Hippocampal formation (tissue), 2 donors: Measurements from ENCODE around the gene SRGAP2.
"Not testable (repeated sequence)": the region's sequence is repeated elsewhere in the genome, so short reads cannot be mapped to it uniquely, and the experiment has no call there.

Source experiments
- DNase-seq, 2 donors: peaks; one replicate each; lab custom pipeline; 2025; lab: John Stamatoyannopoulos, UW

The SRGAP2 gene

DNA sequence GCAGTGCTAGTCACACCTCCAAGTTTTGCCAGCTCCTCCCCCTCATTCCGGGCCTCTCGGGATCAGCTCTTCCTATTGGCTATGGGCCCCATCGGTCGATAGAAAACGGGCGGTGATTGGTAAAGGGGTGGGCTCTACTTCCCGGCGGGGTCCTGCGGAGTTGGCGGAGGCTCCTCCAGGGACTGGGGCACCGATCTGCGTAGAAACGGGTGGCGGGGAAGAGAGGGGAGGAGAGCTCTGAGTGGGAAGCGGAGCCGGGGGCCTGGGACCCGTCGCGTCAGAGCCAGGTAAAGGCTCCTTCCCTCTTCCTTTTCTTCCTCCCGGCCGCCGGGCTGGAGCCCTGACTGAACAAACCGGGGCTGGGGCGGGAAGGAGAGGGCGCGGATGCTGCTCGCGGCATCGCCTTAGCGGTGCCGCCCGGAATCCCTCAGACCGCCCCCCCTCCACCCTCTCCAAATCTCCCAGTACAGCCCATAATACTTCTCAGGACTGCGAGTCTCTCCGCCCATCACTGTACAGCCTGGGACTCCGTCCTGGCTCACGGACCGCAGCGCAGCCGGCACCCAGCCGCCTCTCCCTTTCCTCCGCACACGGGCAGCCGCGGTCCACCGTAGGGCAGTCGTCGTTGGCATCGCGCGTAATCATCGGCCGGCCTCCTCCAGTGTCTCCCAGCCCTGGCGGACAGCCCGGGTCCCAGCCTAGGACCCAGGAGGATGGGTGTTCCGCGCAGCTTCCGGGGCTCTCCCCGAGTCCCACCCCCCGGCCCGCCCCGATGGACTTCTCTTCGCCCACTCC is at the start of gene SRGAP2:
Gene SRGAP2, plus strand, starts transcription at position 178 of the 795 bp plus-strand sequence. CDS start 2,430 bp downstream, outside the sequence.
- DNase-seq, result peak in 1 of 2 donors; percentile 2

DNA sequence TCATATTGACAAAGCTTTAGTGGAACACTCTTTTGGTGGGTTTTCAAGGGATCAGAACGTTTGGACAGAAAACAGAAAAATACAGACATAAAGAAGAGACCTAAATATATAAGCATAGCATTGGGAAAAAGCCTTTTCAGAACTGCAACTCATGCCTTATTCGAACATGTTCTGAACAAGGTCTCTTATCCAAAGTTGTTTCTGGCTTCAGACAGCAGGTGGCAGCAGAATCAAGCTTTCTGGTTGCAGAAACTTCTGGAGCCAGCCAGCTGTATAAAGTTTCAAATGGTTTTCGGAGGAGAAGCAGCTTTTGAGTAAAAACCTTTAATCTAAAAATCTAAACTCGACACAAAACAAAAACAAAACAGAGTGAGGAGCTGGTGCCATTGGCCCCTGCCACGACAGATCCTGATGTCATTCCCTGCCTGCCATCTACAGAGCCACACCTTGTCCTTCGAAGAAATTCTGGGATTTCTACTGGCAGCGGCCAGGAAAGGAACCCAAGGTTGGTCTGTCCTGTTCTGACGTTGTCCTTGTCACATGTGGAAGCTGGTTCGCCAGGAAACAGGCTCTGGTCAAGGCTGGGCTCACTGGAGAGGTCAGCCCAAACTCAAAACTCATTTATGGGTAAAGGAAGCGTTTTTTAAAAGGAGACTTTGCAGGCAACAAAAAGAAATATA is 35.9 kb upstream of the SRGAP2 start:
- not testable (repeated sequence) for DNase-seq

DNA sequence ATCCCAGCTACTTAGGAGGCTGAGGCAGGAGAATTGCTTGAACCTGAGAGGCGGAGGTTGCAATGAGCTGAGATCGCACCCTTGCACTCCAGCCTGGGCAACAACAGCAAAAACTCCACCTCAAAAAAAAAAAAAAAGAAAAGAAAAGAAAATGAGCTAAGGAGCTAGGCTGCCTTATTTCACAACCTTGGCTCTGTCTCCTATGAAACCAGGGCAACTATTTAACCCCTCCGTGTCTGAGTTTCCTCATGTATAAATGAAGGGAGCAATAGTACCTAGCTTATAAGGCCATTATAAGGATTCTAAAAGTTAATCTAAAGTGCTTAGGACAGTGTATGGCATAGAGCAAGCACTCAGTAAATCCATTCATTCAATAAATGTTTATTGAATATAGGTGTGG is 33.5 kb upstream of the SRGAP2 start:
- DNase-seq, result not testable (repeated sequence)

DNA sequence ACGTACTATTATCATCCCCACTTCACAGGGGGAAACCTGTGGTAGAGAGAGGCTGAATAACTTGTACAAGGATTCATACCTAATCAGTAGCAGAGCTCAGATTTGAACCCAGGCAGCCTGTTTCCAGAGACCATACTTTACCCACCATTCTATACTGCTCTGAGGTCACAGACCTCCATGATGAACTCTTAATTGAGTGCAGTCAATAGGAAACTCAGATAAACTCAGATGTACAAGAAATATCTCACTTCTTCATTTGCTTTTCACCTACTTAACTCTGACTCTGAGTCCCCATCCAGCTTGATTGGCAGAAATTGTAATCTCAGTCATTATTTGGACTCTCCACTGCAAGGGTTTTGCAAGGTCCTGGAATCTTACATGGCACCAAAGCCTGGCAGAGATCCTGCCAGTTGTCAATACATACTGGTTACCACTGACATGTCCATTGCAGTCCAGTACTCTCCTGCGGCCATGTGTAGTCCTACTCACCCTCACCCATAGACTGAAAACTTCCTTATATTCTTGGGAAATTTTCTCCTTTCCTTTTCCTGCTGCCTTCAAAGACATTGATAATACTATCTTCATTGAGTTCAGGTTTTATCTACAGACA is 30.1 kb upstream of the SRGAP2 start:
- DNase-seq, result not testable (repeated sequence)

DNA sequence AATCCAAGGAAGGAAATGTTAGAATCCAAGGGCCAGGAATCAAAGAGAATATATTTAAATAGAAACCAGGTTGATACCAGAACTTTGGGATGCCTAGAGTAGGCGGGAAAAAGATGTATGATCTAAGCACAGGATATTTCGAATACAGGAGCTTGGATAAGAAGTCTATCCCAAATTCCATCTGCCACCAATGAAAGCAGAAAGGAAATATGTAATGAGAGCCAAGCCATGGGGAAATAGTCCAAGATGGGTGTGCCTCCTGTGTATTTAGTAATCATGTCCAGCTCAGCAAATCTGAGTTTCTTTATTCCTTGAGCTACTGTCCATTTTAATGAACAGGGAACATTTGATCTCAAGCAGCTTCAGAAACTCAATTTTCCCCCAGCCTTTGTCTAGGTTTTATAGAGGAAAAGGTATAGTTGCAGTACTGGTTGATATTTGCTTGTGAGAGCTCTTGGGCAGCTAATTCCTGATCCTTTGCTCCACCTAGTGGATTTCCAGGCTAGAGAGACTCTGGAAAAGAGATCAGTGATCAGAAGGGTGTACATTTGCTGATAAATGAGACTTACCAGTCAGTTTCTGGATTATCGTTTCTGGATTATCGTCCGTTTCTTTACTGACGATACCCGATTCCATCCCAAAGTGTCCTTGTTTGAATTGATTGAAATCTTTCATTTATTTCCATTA is 29.0 kb upstream of the SRGAP2 start:
- DNase-seq, result not testable (repeated sequence)

DNA sequence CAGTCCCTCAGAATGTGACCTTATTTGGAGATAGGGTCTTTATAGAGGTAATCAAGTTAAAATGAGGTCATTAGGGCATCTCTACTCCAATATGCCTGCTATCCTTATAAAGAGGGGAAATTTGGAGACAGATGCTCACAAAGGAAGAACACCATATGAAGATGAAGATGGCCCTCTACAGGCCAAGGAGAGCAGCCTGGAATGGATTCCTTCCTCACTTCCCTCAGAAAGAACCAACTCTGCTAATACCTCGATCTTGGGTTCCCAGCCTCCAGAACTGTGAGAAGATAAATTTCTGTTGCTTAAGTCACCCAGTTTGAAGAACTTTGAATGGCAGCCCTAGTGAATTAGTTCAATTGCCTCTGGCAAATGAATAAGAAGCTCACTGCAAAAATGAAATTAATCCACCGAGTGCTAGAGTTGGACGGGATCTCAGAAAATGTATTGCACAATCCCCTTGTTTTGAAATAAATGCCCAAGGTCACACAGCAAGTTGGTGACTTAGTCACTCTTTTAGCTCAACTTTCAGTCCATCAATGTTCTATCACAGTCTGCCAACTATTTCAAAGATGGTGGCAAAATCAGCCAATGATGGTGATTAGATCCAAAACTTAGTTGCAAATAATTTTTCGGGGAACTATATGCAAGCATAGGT is 27.8 kb upstream of the SRGAP2 start:
- not testable (repeated sequence) for DNase-seq

DNA sequence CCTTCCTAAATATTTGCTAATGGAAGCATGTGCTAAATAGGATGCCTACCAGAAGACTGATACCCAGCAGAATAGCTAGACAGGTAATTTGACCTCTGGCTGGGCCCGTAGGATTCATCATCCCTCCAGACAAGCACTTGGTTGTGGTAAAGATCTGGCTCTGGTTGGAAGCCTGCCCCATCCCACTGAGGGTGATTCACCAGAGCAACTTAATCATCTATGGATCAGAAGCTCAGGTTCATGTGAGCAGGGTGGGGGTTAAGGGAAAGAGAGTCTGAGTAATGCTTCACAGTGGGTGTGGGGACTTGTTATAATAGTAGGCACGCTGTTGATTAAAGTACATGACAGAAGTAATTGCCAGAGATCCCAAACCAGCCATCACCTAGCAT is 27.2 kb upstream of the SRGAP2 start:
- not testable (repeated sequence) for DNase-seq

DNA sequence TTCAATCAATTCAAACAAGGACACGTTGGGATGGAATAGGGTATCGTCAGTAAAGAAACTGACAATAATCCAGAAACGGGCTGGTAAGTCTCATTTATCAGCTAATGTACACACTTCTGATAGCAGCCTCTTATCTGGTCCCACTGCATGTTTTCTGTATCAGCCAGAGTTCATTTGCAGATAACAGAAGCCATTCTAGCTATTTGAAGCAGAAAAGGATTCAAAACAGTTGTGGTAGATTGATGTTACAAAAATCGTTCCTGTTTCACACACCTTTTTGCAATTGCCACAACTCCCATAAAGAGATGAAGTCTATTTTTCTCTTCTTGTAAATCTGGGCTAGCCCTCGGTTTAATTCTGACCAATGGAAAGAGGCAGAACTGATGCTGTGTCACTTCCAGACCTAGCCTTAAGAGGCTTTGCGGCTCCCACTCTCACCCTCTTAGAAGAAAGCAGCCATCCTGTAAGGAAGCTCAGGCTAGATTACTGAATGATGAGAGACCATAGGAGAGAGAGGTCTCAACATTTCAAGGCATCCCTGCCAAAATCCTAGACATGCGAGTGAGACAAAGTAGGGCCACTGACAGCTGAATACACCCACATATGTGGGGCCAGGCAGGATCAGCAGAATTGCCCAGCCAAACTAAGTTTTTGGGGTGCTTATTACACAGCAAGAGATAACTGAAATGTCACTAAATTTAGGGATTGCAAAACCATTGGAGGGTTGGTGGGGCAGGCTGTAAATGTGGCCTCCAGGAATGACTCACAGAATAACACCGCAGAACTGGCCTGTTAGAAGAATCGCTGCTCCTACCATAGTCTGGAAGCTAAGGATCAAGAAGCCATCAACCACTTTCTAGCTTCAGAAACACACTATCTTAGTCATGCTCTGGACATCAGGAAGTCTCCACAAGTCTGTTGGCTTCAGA is 25.0 kb upstream of the SRGAP2 start:
- DNase-seq, result not testable (repeated sequence)

DNA sequence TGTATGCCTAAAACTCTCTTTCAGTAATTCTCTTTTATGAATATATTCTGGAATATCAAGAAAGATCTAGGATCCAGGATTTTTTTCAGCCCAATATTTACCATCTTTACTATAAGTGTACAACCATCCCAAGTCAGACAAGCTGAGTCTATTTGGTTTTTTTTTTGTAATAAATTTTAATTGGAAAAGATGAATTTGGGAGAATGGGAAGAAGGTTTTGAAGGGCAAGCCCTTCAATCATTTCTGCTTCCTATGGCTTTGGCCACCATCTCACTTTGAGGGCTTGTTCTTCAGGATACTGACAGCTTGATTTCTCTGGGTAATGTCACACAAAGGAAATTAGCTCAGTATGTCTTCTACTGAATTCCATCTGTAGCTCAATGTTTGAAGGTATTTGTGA is 23.7 kb upstream of the SRGAP2 start:
- DNase-seq, result not testable (repeated sequence)

DNA sequence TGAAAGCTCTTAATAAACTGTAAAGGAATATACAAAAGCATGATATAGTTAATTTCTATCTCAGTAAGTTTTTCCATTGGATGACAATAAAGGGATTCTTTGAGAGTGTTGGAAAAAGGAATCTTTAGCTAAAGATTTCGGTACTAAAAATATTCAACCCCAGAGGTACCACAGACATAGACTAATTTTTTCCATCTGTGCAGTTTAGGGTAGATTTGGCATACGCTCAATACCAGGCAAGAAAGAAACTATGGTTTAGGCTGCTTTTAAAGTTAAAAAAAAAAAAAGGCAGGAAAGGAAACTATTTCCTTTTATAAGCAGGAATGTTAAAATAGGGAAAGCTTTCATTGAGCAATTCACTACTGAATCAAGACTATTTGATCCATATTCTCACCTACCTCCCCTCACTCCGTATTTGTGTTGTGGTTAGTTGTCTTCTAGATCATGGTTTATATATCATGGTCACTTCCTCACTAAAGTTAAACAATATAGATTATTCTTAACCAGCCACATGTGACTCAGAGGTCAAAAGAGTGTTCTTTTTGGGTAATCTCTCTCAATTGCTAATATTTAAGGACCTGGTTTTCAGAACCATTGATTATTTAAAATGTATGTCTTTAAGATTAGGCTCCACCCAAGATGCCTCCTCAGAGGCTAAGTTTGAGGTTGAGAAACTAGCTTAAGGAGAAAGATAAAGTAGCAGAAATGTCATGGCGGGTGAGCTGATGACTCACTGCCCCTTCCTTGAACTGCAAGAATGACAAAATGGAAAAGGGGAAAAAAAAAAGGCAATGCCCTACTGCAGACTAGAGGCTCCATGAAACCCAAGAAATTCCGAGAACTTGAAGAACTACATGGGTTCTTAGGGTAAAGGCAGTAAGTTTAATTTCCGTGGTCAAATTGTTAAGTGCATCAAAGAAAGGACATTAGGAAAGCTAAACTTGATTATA is 20.7 kb upstream of the SRGAP2 start:
- not testable (repeated sequence) for DNase-seq

DNA sequence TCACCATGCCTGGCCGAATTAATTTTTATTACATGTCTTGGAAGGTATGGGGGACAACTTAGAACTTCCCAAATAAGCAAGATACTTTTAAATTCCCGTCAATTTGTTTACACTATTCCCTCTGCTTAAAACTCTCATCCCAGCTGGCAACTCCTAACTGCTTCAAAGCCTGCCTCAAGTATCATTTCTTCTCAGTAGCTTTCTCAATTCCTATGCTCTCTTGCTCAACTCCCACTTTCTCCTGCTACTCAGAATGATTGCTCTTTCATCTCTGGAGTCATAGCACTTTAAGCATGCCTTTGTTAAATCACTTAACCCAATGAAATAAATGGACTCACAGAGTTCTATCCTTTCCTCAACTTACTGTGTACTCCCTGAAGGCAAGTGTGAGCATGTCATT is 19.6 kb upstream of the SRGAP2 start:
- not testable (repeated sequence) for DNase-seq

DNA sequence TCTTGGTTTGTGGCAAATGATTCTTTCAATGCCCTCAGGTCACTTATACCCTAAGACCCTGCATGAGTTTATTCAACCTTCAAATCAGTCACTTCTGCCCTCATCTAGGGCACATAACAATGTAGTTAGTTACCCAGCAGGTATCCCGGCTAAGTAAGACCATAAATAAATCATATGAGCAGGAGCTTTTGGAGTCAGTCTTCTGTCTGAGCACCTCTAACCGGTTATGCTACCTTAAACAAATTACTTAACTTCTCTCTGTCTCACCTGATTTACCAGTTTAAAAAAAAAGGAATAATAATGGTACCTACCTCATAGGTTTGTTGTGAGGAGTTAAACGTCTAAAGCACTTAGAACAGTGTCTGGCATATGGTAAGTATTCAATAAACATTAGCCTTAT is 17.6 kb upstream of the SRGAP2 start:
- not testable (repeated sequence) for DNase-seq

DNA sequence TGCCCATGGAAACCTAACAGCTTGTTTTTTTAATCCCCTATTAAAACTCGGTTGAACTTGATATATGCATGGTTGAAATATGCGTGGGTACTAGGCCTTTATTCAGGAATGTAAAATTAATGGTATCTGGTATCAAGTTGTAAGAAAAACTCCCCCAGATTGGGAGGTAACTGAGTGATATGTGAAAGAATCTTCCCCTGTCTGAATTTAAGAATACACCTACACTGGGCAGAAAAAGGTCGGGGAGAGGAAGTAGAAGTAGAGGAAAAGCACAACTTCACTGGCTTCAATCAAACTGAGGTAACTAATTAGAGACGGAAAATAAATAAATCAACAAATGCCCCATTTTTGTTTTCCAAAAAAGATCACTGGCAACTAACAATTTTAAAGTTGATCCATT is 16.5 kb upstream of the SRGAP2 start:
- not testable (repeated sequence) for DNase-seq

DNA sequence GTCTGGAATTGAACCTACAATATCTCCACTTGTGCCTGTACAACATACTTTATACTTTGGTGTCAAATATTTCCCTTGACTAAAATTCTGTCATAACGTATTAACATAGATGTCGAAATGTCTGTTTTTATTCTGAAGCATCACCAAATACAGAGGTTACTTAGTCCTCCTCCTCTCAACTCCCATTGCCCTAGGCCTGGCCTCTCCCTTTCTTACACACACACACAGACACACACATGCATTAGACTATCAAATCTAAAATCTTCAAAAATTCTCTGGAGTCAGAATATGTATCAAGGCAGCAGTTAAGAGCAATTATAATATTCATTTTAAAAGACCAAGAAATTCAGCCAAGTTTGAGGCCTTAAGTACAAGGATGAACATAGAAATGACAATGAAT is 8.2 kb upstream of the SRGAP2 start:
- not testable (repeated sequence) for DNase-seq

DNA sequence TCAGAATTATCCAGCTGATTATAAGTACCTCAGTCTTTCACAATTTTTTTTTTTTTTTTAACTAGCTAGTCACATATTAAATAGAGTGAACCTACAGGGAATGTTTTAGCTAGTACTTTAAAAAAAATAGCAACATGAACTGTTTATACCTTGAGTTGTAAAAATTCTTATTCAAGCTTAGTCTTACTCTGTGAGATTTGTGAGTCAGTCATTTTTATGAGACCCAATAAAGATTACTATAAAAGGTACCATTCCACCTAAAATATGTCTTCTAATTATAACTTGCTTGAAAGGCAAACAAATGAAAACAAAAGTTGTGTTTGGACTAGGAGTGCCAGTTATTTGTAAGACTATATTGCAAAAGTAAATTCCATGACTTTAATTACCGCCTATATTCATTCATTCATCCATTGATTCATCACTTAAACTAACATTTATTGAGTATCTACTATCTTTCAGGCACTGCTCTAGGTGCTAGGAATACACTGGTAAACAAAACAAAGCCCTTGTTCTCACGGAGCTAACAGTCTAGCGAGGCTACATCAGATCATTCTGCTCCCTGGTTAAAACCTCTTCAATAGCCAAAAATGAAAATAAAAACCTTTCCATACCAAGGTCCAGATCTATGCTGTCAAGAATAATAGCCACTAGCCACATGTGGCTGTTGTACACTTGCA is 6.5 kb upstream of the SRGAP2 start:
- not testable (repeated sequence) for DNase-seq

DNA sequence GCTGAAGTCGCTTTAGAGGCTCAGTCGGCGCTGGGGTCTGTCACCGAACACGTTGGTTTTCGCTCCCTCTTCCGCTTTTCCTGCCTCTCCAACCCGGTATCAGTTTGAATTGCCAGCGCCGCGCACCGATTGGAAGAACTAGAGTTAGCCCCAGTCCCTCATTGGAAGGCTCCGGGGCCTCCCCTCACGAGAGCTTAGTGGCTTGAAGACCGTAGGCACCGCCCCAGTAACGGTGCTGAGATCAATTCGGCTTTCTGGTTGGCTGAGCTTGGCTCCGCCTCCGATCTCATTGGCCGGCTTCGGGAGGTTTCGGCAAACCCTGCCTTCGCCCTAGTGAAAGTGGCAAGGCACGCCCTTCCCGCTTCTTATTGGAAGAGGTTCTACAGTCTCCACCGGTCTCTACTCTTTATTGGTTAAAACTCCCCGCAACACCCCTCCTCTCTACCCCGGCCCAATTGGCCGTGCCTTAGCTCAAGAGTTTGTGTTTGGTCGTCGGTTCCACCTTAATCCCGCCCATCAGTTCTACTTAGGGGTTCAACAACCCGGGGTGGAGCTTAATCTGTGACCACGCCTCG is 465 bp upstream of the SRGAP2 start, which contains the start of gene FAM72A:
Gene FAM72A, minus strand, starts transcription at position 51 of the 575 bp plus-strand sequence. CDS start 814 bp downstream, outside the sequence.
- peak; percentile 97 to 99 for DNase-seq

DNA sequence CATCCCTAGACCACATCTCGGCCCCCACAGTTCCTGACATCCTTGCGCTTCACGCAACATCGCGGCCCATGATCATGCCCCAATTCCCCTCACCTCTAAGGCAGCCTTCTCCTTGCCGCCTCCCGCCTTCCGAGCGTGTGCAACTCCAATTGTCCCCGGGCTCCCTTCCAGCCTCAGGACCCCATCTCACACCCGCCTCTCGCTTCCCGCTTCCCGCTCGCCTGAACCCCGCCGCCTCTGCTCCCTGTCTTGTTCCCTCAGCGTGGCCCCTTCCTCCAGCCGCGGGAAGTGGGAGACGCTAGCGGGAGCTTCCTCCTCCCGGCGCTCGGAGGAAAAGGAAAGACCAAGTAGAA is 794 bp downstream of the SRGAP2 start:
- DNase-seq, result not testable (repeated sequence)

DNA sequence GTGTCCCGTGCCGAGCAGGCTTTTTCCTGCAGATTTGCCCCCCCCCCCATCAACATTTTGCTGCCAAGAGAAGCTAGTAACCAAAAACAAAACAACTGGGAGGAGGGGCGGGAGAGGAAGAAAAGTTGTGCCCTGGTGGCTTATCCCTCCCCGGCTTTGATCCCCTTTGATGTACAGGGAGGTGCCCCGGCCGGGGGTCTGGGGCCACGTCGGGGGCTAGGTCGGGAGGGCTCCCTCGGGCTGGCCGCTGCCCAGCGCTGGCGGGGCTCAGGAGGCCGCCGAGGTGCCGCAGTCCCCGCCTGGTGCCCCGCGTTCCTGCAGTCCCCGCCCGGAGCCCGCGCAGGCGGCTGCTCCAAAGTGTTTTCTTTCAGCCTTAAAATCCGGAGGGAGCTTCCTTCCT is 1.5 kb downstream of the SRGAP2 start:
- DNase-seq, result not testable (repeated sequence)
